PFSK-1 (cell line): Measurements from ENCODE around the gene ARHGEF33.

Source experiments
- FOXP2 ChIP-seq: optimal IDR thresholded peaks from 2 replicates; pipeline ENCODE3; 2011; ENCODE audit warnings: borderline replicate concordance, control low read depth, inconsistent platforms; ENCODE audit not compliant: insufficient read depth; ENCODE audit errors: extremely low read length, extremely low read depth
- POLR2AphosphoS5 ChIP-seq: IDR thresholded peaks from 2 replicates; pipeline ENCODE4 v1.6.1; 2012; ENCODE audit warnings: low read depth, mild to moderate bottlenecking, control low read depth, low read length, moderate library complexity
- REST ChIP-seq, 2 experiments: IDR thresholded peaks; 2 replicates each; pipeline versions ENCODE4 v1.6.1 to v1.8.0; 2011 to 2012; ENCODE audit warnings: low read depth in 2 of 2, low read length in 2 of 2, control low read depth in 1 of 2, inconsistent platforms in 1 of 2, mild to moderate bottlenecking in 1 of 2, moderate library complexity in 1 of 2; ENCODE audit not compliant: insufficient read depth in 1 of 2
- SIN3A ChIP-seq: IDR thresholded peaks from 2 replicates; pipeline ENCODE4 v1.6.1; 2012; ENCODE audit warnings: mild to moderate bottlenecking, low read length, moderate library complexity, borderline replicate concordance; ENCODE audit not compliant: insufficient read depth
- TAF1 ChIP-seq: IDR thresholded peaks from 2 replicates; pipeline ENCODE4 v1.6.1; 2012; ENCODE audit warnings: low read length, control low read depth, borderline replicate concordance; ENCODE audit not compliant: insufficient read depth

ARHGEF33 gene

GRCh38 chr2:38922389-38922788 lies 32.7 kb downstream of the ARHGEF33 start:
- no peak for TF ChIP-seq SIN3A
- TF ChIP-seq REST (IDR thresholded peaks at IDR 0.05; ENCODE audit: insufficient read depth in 1 of 2, low read depth in 2 of 2, low read length in 2 of 2): no peak
- no peak for TF ChIP-seq POLR2AphosphoS5
- TF ChIP-seq TAF1: no peak
- TF ChIP-seq FOXP2: no peak

- TF ChIP-seq REST (IDR thresholded peaks at IDR 0.05; ENCODE audit: insufficient read depth in 1 of 2, low read depth in 2 of 2, low read length in 2 of 2): no peak
- TF ChIP-seq SIN3A: no peak
- TF ChIP-seq FOXP2: no peak
- TF ChIP-seq POLR2AphosphoS5: no peak
- TF ChIP-seq TAF1: no peak
Observed at GRCh38 chr2:38922902-38923301, 33.2 kb downstream of the ARHGEF33 start.

GRCh38 chr2:38925982-38926381 lies 36.3 kb downstream of the ARHGEF33 start:
- TF ChIP-seq REST (IDR thresholded peaks at IDR 0.05; ENCODE audit: insufficient read depth in 1 of 2, low read depth in 2 of 2, low read length in 2 of 2) (no peak), POLR2AphosphoS5 (no peak), FOXP2 (no peak), TAF1 (no peak), SIN3A (no peak)

GRCh38 chr2:38930600-38930999 lies 40.9 kb downstream of the ARHGEF33 start:
- TF ChIP-seq POLR2AphosphoS5 (no peak), SIN3A (no peak), REST (IDR thresholded peaks at IDR 0.05; ENCODE audit: insufficient read depth in 1 of 2, low read depth in 2 of 2, low read length in 2 of 2) (no peak), FOXP2 (no peak), TAF1 (no peak)

- TF ChIP-seq POLR2AphosphoS5 (no peak), REST (IDR thresholded peaks at IDR 0.05; ENCODE audit: insufficient read depth in 1 of 2, low read depth in 2 of 2, low read length in 2 of 2) (no peak), FOXP2 (no peak), TAF1 (no peak), SIN3A (no peak)
Observed at GRCh38 chr2:38932586-38932985, 42.9 kb downstream of the ARHGEF33 start.
